Type B pancreatic cell (in vitro differentiated cells): ENCODE results near the gene RBSN. TPM values are rescaled to one million over a fixed set of nuclear protein-coding genes. Genes with fewer than 3 reads are reported as not detected.

Source experiments
- DNase-seq: peaks from one replicate; pipeline ENCODE4 v3.0.0; 2021; ENCODE audit warnings: mixed read lengths; ENCODE audit not compliant: unreplicated experiment; ENCODE audit errors: extremely low spot score
- H3K27ac Mint-ChIP-seq: 2 replicates; pipeline ENCODE4 v1.8.0; 2021; ENCODE audit warnings: mild to moderate bottlenecking, mixed read lengths
- H3K27me3 Mint-ChIP-seq: 2 replicates; pipeline ENCODE4 v1.8.0; 2021; ENCODE audit warnings: mixed read lengths
- H3K36me3 Mint-ChIP-seq: 2 replicates; pipeline ENCODE4 v1.8.0; 2021; ENCODE audit warnings: mixed read lengths
- H3K4me1 Mint-ChIP-seq: one replicate; pipeline ENCODE4 v1.8.0; 2021; ENCODE audit warnings: mixed read lengths; ENCODE audit not compliant: unreplicated experiment
- H3K4me3 Mint-ChIP-seq: 2 replicates; pipeline ENCODE4 v1.8.0; 2021; ENCODE audit warnings: mild to moderate bottlenecking, mixed read lengths
- H3K9me3 Mint-ChIP-seq: 2 replicates; pipeline ENCODE4 v1.8.0; 2021; ENCODE audit warnings: mixed read lengths
- CTCF ChIP-seq: fragments of 200-600 bp; sonication (generic); conservative IDR thresholded peaks from 2 replicates; pipeline ENCODE4 v1.5.0; 2021; ENCODE audit warnings: antibody characterized with exemption, mild to moderate bottlenecking
- total RNA-seq: library from RNA; stranded (reverse); gene quantifications from 2 replicates; pipeline ENCODE4 v1.2.1, GENCODE V29; 2021; ENCODE audit warnings: low replicate concordance

RBSN gene
- total RNA-seq, 1 donor from 2014 or later, result 29.1 TPM

GRCh38 chr3:15064835-15065549 lies 34.0 kb downstream of the RBSN start, which contains the start of gene MRPS25:
MRPS25 (minus strand) TSS chr3:15065315; CDS start chr3:15065194, 121 bp downstream.
- peak; percentile 91 for DNase-seq
- Mint-ChIP-seq H3K9me3 (peaks cover 3% of the 10 kb centered on the region), H3K4me3 (peak within 1 kb of the TSS; percentile 97), H3K27me3 (no peaks in the 10 kb centered on the region), H3K36me3 (peaks cover 11% of the 10 kb centered on the region), H3K27ac (peak within 1 kb of the TSS; percentile 95), H3K4me1 (peaks cover 20% of the 10 kb centered on the region)
- TF ChIP-seq CTCF, result no peak

GRCh38 chr3:15064299-15064834 lies 34.6 kb downstream of the RBSN start:
- peaks cover 3% of the 10 kb centered on the region for H3K9me3 Mint-ChIP-seq
- no peaks in the 10 kb centered on the region for H3K27me3 Mint-ChIP-seq
- TF ChIP-seq CTCF, result no peak
- peaks cover 20% of the 10 kb centered on the region for H3K4me1 Mint-ChIP-seq
- peaks cover 14% of the 10 kb centered on the region for H3K36me3 Mint-ChIP-seq
- no peak for DNase-seq
- peak overlapping the region; percentile 97 for H3K4me3 Mint-ChIP-seq
- peak overlapping the region; percentile 83 for H3K27ac Mint-ChIP-seq

GRCh38 chr3:15063656-15064286 lies 35.2 kb downstream of the RBSN start:
- H3K9me3 Mint-ChIP-seq, result peaks cover 3% of the 10 kb centered on the region
- H3K4me3 Mint-ChIP-seq, result peak overlapping the region; percentile 97
- H3K4me1 Mint-ChIP-seq, result peaks cover 20% of the 10 kb centered on the region
- H3K36me3 Mint-ChIP-seq, result peaks cover 14% of the 10 kb centered on the region
- DNase-seq, result no peak
- no peaks in the 10 kb centered on the region for H3K27me3 Mint-ChIP-seq
- H3K27ac Mint-ChIP-seq, result peak overlapping the region; percentile 83
- TF ChIP-seq CTCF, result no peak

GRCh38 chr3:15063238-15063637 lies 35.7 kb downstream of the RBSN start:
- peak overlapping the region; percentile 97 for H3K4me3 Mint-ChIP-seq
- peaks cover 17% of the 10 kb centered on the region for H3K36me3 Mint-ChIP-seq
- peak overlapping the region; percentile 31 for H3K27ac Mint-ChIP-seq
- H3K4me1 Mint-ChIP-seq, result peaks cover 15% of the 10 kb centered on the region
- no peak for DNase-seq
- H3K27me3 Mint-ChIP-seq, result no peaks in the 10 kb centered on the region
- no peak for TF ChIP-seq CTCF
- peaks cover 3% of the 10 kb centered on the region for H3K9me3 Mint-ChIP-seq

GRCh38 chr3:15060029-15060428 lies 38.9 kb downstream of the RBSN start:
- H3K4me3 Mint-ChIP-seq, result peak overlapping the region; percentile 37
- H3K9me3 Mint-ChIP-seq, result no peaks in the 10 kb centered on the region
- peak overlapping the region; percentile 64 for H3K27ac Mint-ChIP-seq
- no peaks in the 10 kb centered on the region for H3K27me3 Mint-ChIP-seq
- no peak for DNase-seq
- no peak for TF ChIP-seq CTCF
- peaks cover 22% of the 10 kb centered on the region for H3K36me3 Mint-ChIP-seq
- H3K4me1 Mint-ChIP-seq, result peaks cover 11% of the 10 kb centered on the region
